Loucy (cell line): ENCODE measurements around the gene SNX12.

Experiments
- H2AFZ ChIP-seq: fragments of 200-600 bp; sonication (generic); 2 replicates; pipeline ENCODE4 v1.6.0; 2016; ENCODE audit warnings: antibody characterized with exemption, mild to moderate bottlenecking, low read length, moderate library complexity
- H3F3A ChIP-seq: fragments of 200-600 bp; 2 replicates; pipeline ENCODE4 v1.6.0; 2016; ENCODE audit warnings: antibody characterized with exemption, low read depth, mild to moderate bottlenecking
- H3K27me3 ChIP-seq: fragments of 200-600 bp; sonication (generic); 2 replicates; pipeline ENCODE4 v1.6.1; 2014; ENCODE audit warnings: low read length, mild to moderate bottlenecking; ENCODE audit not compliant: insufficient read depth, poor library complexity, severe bottlenecking
- H3K36me3 ChIP-seq: fragments of 200-600 bp; sonication (generic); 2 replicates; pipeline ENCODE4 v1.6.1; 2016; ENCODE audit warnings: low read length; ENCODE audit not compliant: insufficient read depth
- H3K4me1 ChIP-seq: fragments of 200-600 bp; sonication (generic); 2 replicates; pipeline ENCODE4 v1.5.1; 2014; ENCODE audit warnings: low read length, mild to moderate bottlenecking; ENCODE audit not compliant: insufficient read depth, poor library complexity, severe bottlenecking
- H3K4me2 ChIP-seq: fragments of 200-600 bp; sonication (generic); 2 replicates; pipeline ENCODE4 v1.6.0; 2014; ENCODE audit warnings: antibody characterized with exemption, low read length, low read depth, mild to moderate bottlenecking; ENCODE audit not compliant: poor library complexity, severe bottlenecking
- H3K4me3 ChIP-seq: fragments of 200-600 bp; sonication (generic); 2 replicates; pipeline ENCODE4 v1.5.1; 2014; ENCODE audit warnings: low read length, mild to moderate bottlenecking, mixed read lengths; ENCODE audit not compliant: poor library complexity, severe bottlenecking
- H3K79me2 ChIP-seq: fragments of 200-600 bp; sonication (generic); 2 replicates; pipeline ENCODE4 v1.6.1; 2014; ENCODE audit warnings: low read length; ENCODE audit not compliant: insufficient read depth
- H3K9ac ChIP-seq: fragments of 200-600 bp; sonication (generic); 2 replicates; pipeline ENCODE4 v1.6.0; 2014; ENCODE audit warnings: mild to moderate bottlenecking, low read depth, low read length, moderate library complexity; ENCODE audit not compliant: poor library complexity, severe bottlenecking
- H3K9me2 ChIP-seq: fragments of 200-600 bp; sonication (generic); replicated peaks from 2 replicates; pipeline ENCODE4 v1.6.1; 2016; ENCODE audit warnings: low read depth, low read length, mixed read lengths
- H3K9me3 ChIP-seq: fragments of 200-600 bp; sonication (generic); 2 replicates; pipeline ENCODE4 v1.6.1; 2014; ENCODE audit warnings: mild to moderate bottlenecking, antibody characterized with exemption, low read length, low read depth; ENCODE audit not compliant: insufficient read depth
- H4K20me1 ChIP-seq: fragments of 200-600 bp; sonication (generic); 2 replicates; pipeline ENCODE4 v1.6.0; 2014; ENCODE audit warnings: antibody characterized with exemption, low read length, mild to moderate bottlenecking; ENCODE audit not compliant: insufficient read depth, poor library complexity, severe bottlenecking
- CTCF ChIP-seq: fragments of 200-600 bp; sonication (generic); conservative IDR thresholded peaks from 2 replicates; pipeline ENCODE4 v1.5.1; 2014; ENCODE audit warnings: mild to moderate bottlenecking, antibody characterized with exemption, low read length
- EZH2phosphoT487 ChIP-seq: fragments of 200-600 bp; IDR thresholded peaks from 2 replicates; pipeline ENCODE4 v1.6.1; 2018; ENCODE audit warnings: antibody characterized with exemption, mild to moderate bottlenecking, moderate library complexity, borderline replicate concordance

SNX12 gene

GRCh38 chrX:71096760-71097032 lies 28.6 kb upstream of the SNX12 start:
- H4K20me1 ChIP-seq: no peaks in the 10 kb centered on the region
- no peaks in the 10 kb centered on the region for H3F3A ChIP-seq
- peaks cover 20% of the 10 kb centered on the region; the same call in 1 of the 2 replicates for H3K79me2 ChIP-seq
- H2AFZ ChIP-seq: 0 out of 2 replicates have a peak overlapping the region, but pooled peaks have one; percentile 73
- H3K27me3 ChIP-seq: no peaks in the 10 kb centered on the region
- peak overlapping the region; percentile 76 for H3K9ac ChIP-seq
- TF ChIP-seq CTCF (no peak), EZH2phosphoT487 (no peak)
- H3K4me2 ChIP-seq: peak overlapping the region; percentile 94
- peaks cover 41% of the 10 kb centered on the region for H3K4me1 ChIP-seq
- no peaks in the 10 kb centered on the region for H3K9me3 ChIP-seq
- no peaks in the 10 kb centered on the region for H3K36me3 ChIP-seq
- H3K9me2 ChIP-seq: no peaks in the 10 kb centered on the region
- H3K4me3 ChIP-seq: peak overlapping the region; percentile 84

- peak overlapping the region; percentile 84 for H3K4me3 ChIP-seq
- H4K20me1 ChIP-seq: no peaks in the 10 kb centered on the region
- H3K4me1 ChIP-seq: peaks cover 35% of the 10 kb centered on the region
- no peaks in the 10 kb centered on the region for H3K36me3 ChIP-seq
- H3K4me2 ChIP-seq: peak overlapping the region; percentile 94
- H3K9ac ChIP-seq: peak overlapping the region; percentile 76
- peaks cover 18% of the 10 kb centered on the region; the same call in 1 of the 2 replicates for H3K79me2 ChIP-seq
- H3K9me2 ChIP-seq: no peaks in the 10 kb centered on the region
- H3K27me3 ChIP-seq: no peaks in the 10 kb centered on the region
- TF ChIP-seq EZH2phosphoT487 (no peak), CTCF (no peak)
- no peaks in the 10 kb centered on the region for H3F3A ChIP-seq
- no peaks in the 10 kb centered on the region for H3K9me3 ChIP-seq
- H2AFZ ChIP-seq: peak overlapping the region; percentile 91; the same call in 1 of the 2 replicates
Measured at GRCh38 chrX:71095981-71096759, 28.0 kb upstream of the SNX12 start.

- TF ChIP-seq EZH2phosphoT487: no peak
- no peak for TF ChIP-seq CTCF
- Histone ChIP-seq H3K9me3 (no peaks in the 10 kb centered on the region), H3K27me3 (no peaks in the 10 kb centered on the region), H3K9me2 (no peaks in the 10 kb centered on the region), H3K79me2 (peaks cover 13% of the 10 kb centered on the region; the same call in 1 of the 2 replicates), H3F3A (no peaks in the 10 kb centered on the region), H3K36me3 (no peaks in the 10 kb centered on the region), H3K4me2 (peak within 1 kb of the TSS; percentile 94), H3K4me3 (peak within 1 kb of the TSS; percentile 84), H3K4me1 (peaks cover 29% of the 10 kb centered on the region), H2AFZ (peak within 1 kb of the TSS; percentile 91), H4K20me1 (no peaks in the 10 kb centered on the region), H3K9ac (peak within 1 kb of the TSS; percentile 76)
Measured at GRCh38 chrX:71095555-71095980, 27.4 kb upstream of the SNX12 start, which contains the start of gene FOXO4. TSS of gene FOXO4 (plus strand) at chrX:71095851. CDS start at chrX:71096529, 678 bp downstream.
